Measurements from ENCODE around the gene C5orf52. TPM values are rescaled to one million over a fixed set of nuclear protein-coding genes. Genes with fewer than 3 reads are reported as not detected.
A peak's percentile ranks its signal among the peaks of the same experiment; 100 is the strongest.

C5orf52 gene
- total RNA-seq, 1 donor: not detected

DNA sequence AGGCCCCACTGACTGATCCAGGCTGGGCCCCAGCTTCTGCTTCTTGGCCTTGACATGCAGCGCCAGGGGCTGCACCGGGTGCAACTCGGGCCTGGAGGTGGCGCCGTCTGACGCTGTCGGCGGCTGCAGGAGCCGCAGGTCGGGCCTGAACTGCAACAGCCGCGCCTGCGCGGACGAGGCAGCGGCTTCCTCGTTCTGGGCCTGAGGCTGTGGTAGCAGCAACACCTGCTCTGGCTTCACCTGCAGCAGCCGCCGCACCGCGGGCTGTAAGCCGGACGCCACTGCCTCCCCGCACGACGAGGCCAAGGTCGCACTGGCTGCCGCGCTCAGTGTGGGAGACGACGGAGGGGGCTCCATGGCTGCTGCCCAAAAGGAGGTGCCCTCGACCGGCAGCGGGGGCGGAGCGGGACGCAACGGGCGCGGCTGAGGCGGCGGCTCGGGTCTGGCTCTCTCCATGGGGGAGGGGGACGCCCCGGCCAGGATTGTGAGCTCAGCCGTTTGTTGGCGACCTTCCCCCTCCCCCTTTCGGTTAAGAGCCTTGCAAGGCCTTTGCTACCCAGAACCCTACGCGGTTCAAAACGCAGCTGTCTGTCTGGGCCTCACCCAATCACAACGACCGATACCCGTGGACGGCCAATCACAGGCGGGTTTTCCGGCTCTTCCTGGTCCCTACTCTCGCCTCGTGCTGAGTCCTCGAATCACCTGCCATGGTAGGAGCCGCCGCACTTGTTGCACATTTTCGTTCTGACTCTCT lies 19.5 kb upstream of the C5orf52 start:
- Histone ChIP-seq H3K4me2 (ENCODE audit: insufficient read depth, low read length) (peak overlapping the region; percentile 78), H3K4me3 (ENCODE audit: insufficient read depth, low read length) (peak overlapping the region; percentile 65), H3K79me2 (ENCODE audit: insufficient read depth, low read length) (no peaks in the 10 kb centered on the region), H4K20me1 (ENCODE audit: insufficient read depth, low read length) (no peaks in the 10 kb centered on the region), H3K4me1 (ENCODE audit: insufficient read depth, low read length) (peaks cover 8% of the 10 kb centered on the region), H3K9me3 (ENCODE audit: low read depth, low read length) (no peaks in the 10 kb centered on the region), H3K27me3 (ENCODE audit: insufficient read depth, low read length) (no peaks in the 10 kb centered on the region), H3K36me3 (ENCODE audit: insufficient read depth, low read length) (no peaks in the 10 kb centered on the region), H2AFZ (ENCODE audit: low read length) (peak overlapping the region; percentile 95), H3K27ac (ENCODE audit: low read depth, low read length) (no peak overlapping the region)
- TF ChIP-seq, protein P1, sequence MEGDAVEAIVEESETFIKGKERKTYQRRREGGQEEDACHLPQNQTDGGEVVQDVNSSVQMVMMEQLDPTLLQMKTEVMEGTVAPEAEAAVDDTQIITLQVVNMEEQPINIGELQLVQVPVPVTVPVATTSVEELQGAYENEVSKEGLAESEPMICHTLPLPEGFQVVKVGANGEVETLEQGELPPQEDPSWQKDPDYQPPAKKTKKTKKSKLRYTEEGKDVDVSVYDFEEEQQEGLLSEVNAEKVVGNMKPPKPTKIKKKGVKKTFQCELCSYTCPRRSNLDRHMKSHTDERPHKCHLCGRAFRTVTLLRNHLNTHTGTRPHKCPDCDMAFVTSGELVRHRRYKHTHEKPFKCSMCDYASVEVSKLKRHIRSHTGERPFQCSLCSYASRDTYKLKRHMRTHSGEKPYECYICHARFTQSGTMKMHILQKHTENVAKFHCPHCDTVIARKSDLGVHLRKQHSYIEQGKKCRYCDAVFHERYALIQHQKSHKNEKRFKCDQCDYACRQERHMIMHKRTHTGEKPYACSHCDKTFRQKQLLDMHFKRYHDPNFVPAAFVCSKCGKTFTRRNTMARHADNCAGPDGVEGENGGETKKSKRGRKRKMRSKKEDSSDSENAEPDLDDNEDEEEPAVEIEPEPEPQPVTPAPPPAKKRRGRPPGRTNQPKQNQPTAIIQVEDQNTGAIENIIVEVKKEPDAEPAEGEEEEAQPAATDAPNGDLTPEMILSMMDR (IDR thresholded peaks at IDR 0.05; ENCODE audit: extremely low read depth, low read depth, low read length): peak; percentile 16
- DNase-seq (ENCODE audit: insufficient read length, low spot score, missing footprints): peak; percentile 81

DNA sequence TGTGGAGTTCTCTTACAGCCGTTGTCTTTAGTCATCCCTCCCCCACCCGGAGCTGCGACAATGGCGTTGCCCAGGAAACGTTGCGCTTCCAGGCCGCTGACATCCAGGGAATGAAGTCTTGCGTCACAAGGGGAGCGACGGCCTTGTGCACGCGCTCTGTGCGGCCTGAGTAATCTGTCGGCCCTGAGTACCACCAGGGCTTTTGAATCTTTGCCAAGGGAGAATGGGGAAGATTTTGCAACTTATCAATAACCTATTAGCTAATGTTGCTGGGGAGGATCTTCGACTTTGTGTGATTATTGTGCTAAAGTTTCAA lies 19.0 kb upstream of the C5orf52 start, which contains the start of gene SOX30:
TSS of gene SOX30 (minus strand) at position 62 of the 316 bp plus-strand sequence. CDS start 360 bp downstream, outside the sequence.
- no peaks in the 10 kb centered on the region for H3K36me3 ChIP-seq (ENCODE audit: insufficient read depth, low read length)
- H4K20me1 ChIP-seq (ENCODE audit: insufficient read depth, low read length): no peaks in the 10 kb centered on the region
- peak within 1 kb of the TSS; percentile 95 for H2AFZ ChIP-seq (ENCODE audit: low read length)
- H3K4me2 ChIP-seq (ENCODE audit: insufficient read depth, low read length): peak within 1 kb of the TSS; percentile 78
- no peak for DNase-seq (ENCODE audit: insufficient read length, low spot score, missing footprints)
- H3K9me3 ChIP-seq (ENCODE audit: low read depth, low read length): no peaks in the 10 kb centered on the region
- H3K27ac ChIP-seq (ENCODE audit: low read depth, low read length): no peak within 1 kb of the TSS
- peak within 1 kb of the TSS; percentile 65 for H3K4me3 ChIP-seq (ENCODE audit: insufficient read depth, low read length)
- no peaks in the 10 kb centered on the region for H3K79me2 ChIP-seq (ENCODE audit: insufficient read depth, low read length)
- H3K4me1 ChIP-seq (ENCODE audit: insufficient read depth, low read length): peaks cover 8% of the 10 kb centered on the region
- H3K27me3 ChIP-seq (ENCODE audit: insufficient read depth, low read length): no peaks in the 10 kb centered on the region
- TF ChIP-seq, protein P1 (IDR thresholded peaks at IDR 0.05; ENCODE audit: extremely low read depth, low read depth, low read length): no peak

DNA sequence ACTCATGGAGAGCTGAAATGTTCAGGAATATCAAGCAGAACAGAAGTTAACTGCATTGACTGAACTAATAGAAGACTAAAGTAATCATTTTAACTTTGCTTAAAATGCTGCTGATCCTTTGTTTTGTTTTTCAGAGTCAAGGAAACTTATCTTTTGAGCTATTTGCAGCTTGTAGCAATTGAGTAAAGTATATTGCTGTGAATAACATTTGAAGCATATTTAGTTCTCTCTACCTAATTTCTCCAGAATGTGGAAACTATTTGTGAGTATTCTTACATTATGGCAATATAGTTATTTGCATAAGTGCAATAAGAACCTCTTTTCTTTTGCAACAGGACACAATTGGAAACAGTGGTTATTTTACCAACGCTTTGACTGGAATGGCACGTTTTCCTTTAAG lies 13.8 kb upstream of the C5orf52 start:
- no peak overlapping the region for H2AFZ ChIP-seq (ENCODE audit: low read length)
- no peaks in the 10 kb centered on the region for H3K9me3 ChIP-seq (ENCODE audit: low read depth, low read length)
- no peaks in the 10 kb centered on the region for H3K36me3 ChIP-seq (ENCODE audit: insufficient read depth, low read length)
- H3K27me3 ChIP-seq (ENCODE audit: insufficient read depth, low read length): no peaks in the 10 kb centered on the region
- no peak overlapping the region for H3K27ac ChIP-seq (ENCODE audit: low read depth, low read length)
- DNase-seq (ENCODE audit: insufficient read length, low spot score, missing footprints): no peak
- no peaks in the 10 kb centered on the region for H3K4me1 ChIP-seq (ENCODE audit: insufficient read depth, low read length)
- H3K4me2 ChIP-seq (ENCODE audit: insufficient read depth, low read length): no peak overlapping the region
- no peaks in the 10 kb centered on the region for H4K20me1 ChIP-seq (ENCODE audit: insufficient read depth, low read length)
- H3K79me2 ChIP-seq (ENCODE audit: insufficient read depth, low read length): no peaks in the 10 kb centered on the region
- H3K4me3 ChIP-seq (ENCODE audit: insufficient read depth, low read length): no peak overlapping the region
- TF ChIP-seq, protein P1 (IDR thresholded peaks at IDR 0.05; ENCODE audit: extremely low read depth, low read depth, low read length): no peak

DNA sequence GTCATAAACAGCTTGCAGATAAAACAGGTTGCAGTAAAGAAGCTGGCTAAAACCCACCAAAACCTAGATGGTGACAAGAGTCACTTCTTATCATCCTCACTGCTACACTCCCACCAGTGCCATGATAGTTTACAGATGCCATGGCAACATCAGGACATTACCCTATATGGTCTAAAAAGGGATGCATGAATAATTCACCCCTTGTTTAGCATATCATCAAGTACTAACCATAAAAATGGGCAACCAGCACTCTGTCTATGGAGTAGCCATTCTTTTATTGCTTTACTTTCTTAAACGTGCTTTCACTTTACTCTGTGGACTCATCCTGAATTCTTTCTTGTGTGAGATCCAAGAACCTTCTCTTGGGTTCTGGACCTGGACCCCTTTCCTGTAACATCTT lies 12.4 kb upstream of the C5orf52 start:
- DNase-seq (ENCODE audit: insufficient read length, low spot score, missing footprints): no peak
- Histone ChIP-seq H3K4me2 (ENCODE audit: insufficient read depth, low read length) (no peak overlapping the region), H2AFZ (ENCODE audit: low read length) (no peak overlapping the region), H4K20me1 (ENCODE audit: insufficient read depth, low read length) (no peaks in the 10 kb centered on the region), H3K27me3 (ENCODE audit: insufficient read depth, low read length) (no peaks in the 10 kb centered on the region), H3K27ac (ENCODE audit: low read depth, low read length) (no peak overlapping the region), H3K4me1 (ENCODE audit: insufficient read depth, low read length) (no peaks in the 10 kb centered on the region), H3K36me3 (ENCODE audit: insufficient read depth, low read length) (no peaks in the 10 kb centered on the region), H3K9me3 (ENCODE audit: low read depth, low read length) (no peaks in the 10 kb centered on the region), H3K4me3 (ENCODE audit: insufficient read depth, low read length) (no peak overlapping the region), H3K79me2 (ENCODE audit: insufficient read depth, low read length) (no peaks in the 10 kb centered on the region)
- TF ChIP-seq, protein P1 (IDR thresholded peaks at IDR 0.05; ENCODE audit: extremely low read depth, low read depth, low read length): no peak

Measured in osteoblast (primary cell).